Lower lobe of right lung (tissue), 2 donors: ENCODE results near the gene EVA1A. TPM values are rescaled to one million over a fixed set of nuclear protein-coding genes. Genes with fewer than 3 reads are reported as not detected.
A peak's percentile ranks its signal among the peaks of the same experiment; 100 is the strongest.
"Not testable (repeated sequence)": the region's sequence is repeated elsewhere in the genome, so short reads cannot be mapped to it uniquely, and the experiment has no call there.

ENCODE experiments used
- ATAC-seq, 2 donors: fragments of 200-7000 bp; cut with Tn5 transposase; one replicate each; pipeline ENCODE4 v1.9.1; 2020 to 2022; ENCODE audit warnings: mild to moderate bottlenecking in 2 of 2, moderate library complexity in 2 of 2
- DNase-seq: peaks from one replicate; pipeline ENCODE4 v3.0.0-alpha.2; 2020
- H3K27ac ChIP-seq: fragments of 200-600 bp; one replicate; pipeline ENCODE4 v1.8.0; 2022
- H3K27me3 ChIP-seq: fragments of 200-600 bp; one replicate; pipeline ENCODE4 v1.8.0; 2022; ENCODE audit warnings: low read depth
- H3K36me3 ChIP-seq: fragments of 200-600 bp; one replicate; pipeline ENCODE4 v1.8.0; 2022; ENCODE audit warnings: mild to moderate bottlenecking
- H3K4me1 ChIP-seq: fragments of 200-600 bp; one replicate; pipeline ENCODE4 v1.8.0; 2022
- H3K4me3 ChIP-seq: fragments of 200-600 bp; one replicate; pipeline ENCODE4 v1.8.0; 2022; ENCODE audit warnings: mild to moderate bottlenecking
- H3K9me3 ChIP-seq: fragments of 200-600 bp; one replicate; pipeline ENCODE4 v1.8.0; 2022
- intact Hi-C: fragments of 100-400 bp; cut with DNase I; formaldehyde crosslinking; loops from one replicate; pipeline ENCODE4 v1.11.0; 2022
- total RNA-seq: library from RNA; stranded (reverse); fragmentation: NEBNext Ultra II Directional; extraction: Animal tissue kit (Norgen Biotek cat#: 25700); gene quantifications from one replicate; pipeline ENCODE4 v1.2.1, GENCODE V29; 2021
- TF ChIP-seq, protein P1 (sequence below): fragments of 200-600 bp; IDR thresholded peaks from one replicate; pipeline ENCODE4 v1.8.0; 2022; ENCODE audit warnings: antibody characterized with exemption, mild to moderate bottlenecking
- donor health status: DM: no; HTN: yes; CAD: no; lungs with severe emphysema.

EVA1A gene
- total RNA-seq, 1 donor from 2014 or later: 31.7 TPM

DNA sequence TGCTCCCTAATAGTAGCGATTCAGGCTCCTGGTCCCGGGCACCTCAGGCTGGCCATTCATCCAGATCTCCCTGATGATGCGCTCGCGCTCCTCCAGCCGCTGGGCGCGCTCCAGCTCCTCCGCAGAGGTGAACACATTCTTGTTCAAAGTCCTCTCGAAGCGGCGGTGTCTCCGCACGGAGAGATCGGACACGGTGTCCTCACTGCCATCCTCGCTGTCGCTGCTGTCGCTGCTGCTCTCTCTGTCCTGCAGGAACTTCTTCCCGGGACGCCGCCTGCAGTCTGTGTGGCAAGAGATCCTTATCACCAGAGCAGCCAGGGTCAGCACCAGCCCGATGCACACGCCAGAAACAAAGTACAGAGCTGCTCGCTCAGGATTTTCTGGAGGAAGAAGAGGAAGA is 67.5 kb downstream of the EVA1A start:
- TF ChIP-seq, protein P1, sequence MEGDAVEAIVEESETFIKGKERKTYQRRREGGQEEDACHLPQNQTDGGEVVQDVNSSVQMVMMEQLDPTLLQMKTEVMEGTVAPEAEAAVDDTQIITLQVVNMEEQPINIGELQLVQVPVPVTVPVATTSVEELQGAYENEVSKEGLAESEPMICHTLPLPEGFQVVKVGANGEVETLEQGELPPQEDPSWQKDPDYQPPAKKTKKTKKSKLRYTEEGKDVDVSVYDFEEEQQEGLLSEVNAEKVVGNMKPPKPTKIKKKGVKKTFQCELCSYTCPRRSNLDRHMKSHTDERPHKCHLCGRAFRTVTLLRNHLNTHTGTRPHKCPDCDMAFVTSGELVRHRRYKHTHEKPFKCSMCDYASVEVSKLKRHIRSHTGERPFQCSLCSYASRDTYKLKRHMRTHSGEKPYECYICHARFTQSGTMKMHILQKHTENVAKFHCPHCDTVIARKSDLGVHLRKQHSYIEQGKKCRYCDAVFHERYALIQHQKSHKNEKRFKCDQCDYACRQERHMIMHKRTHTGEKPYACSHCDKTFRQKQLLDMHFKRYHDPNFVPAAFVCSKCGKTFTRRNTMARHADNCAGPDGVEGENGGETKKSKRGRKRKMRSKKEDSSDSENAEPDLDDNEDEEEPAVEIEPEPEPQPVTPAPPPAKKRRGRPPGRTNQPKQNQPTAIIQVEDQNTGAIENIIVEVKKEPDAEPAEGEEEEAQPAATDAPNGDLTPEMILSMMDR: no peak
- Histone ChIP-seq H3K4me3 (no peak overlapping the region), H3K4me1 (no peaks in the 10 kb centered on the region), H3K9me3 (no peaks in the 10 kb centered on the region), H3K27ac (no peak overlapping the region), H3K36me3 (no peaks in the 10 kb centered on the region), H3K27me3 (no peaks in the 10 kb centered on the region)
- DNase-seq (peak; percentile 43), ATAC-seq (no peak)
- intact Hi-C loops: no loop called here

DNA sequence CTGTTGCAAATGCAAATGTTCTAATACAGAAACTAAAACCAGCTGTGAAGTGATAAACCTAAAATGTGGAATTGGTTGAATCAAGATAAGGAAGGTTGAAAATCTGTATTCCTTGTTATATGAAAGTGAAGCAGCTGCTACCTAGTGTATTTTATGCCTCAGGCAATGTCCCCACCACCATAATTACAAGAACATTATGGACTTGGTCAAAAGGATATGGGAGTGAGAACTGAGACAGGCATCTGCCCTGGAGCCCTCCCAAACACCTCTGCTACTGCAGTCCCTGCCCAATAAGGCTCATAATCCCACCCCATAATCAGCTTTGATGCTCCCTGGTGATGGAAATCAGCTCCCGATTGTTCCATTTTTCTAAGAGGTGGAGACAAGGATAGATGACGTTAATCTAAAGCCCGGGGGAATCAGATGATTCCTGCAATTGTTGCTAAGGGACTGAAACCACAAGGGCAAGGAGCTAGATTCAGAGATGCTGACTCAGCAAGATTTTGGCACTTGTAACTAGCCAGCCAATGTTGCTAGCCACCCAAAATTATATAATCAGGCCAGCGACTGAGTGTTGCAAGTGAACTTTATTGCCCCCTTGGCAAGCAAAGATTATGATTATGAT is 69.5 kb downstream of the EVA1A start:
- TF ChIP-seq, protein P1: no peak
- Histone ChIP-seq H3K4me3 (no peak overlapping the region), H3K27me3 (no peaks in the 10 kb centered on the region), H3K36me3 (no peaks in the 10 kb centered on the region), H3K27ac (no peak overlapping the region), H3K9me3 (no peaks in the 10 kb centered on the region), H3K4me1 (no peaks in the 10 kb centered on the region)
- DNase-seq: no peak
- ATAC-seq: no peak
- intact Hi-C loops: no loop called here

DNA sequence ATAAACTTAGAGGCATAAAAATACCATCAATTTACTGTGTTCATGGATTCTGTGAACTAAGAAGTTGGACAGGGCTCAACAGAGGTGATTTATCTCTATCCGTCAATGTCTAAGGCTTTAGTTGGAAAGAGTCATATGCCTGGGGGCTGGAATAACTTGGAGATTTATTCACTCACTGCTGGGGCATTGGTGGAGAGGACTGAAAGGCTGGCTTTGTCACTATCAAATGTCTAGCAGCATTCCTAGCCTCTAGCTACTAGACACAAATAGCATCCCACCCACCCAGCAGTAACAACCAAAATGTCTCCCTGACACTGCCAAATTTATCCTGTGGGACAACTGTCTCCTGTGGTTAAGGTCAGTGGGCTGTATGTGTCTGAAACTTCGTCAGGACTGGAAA is 71.0 kb downstream of the EVA1A start:
- H3K36me3 ChIP-seq: no peaks in the 10 kb centered on the region
- H3K4me3 ChIP-seq: no peak overlapping the region
- TF ChIP-seq, protein P1: no peak
- no peaks in the 10 kb centered on the region for H3K4me1 ChIP-seq
- ATAC-seq (no peak), DNase-seq (no peak)
- intact Hi-C loops: no loop called here
- no peaks in the 10 kb centered on the region for H3K9me3 ChIP-seq
- no peak overlapping the region for H3K27ac ChIP-seq
- no peaks in the 10 kb centered on the region for H3K27me3 ChIP-seq

DNA sequence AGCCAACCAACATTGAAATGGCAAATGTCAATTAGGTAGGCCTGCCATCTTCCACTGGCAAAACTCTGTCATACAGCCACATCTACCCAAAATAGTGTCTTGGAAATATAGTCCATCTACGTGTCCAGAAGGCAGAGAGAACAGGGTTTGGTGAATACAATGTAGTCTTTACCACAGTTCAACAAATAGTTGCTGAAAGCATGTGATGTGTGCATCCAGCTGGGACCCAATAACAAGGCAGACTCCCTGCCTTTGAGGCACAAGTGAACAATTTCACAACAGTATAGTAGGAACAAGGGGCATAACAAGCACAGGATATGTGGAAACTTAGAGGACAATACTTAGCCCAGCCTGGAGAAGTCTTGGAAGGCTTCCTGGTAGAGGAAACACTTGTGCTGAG is 72.6 kb downstream of the EVA1A start:
- TF ChIP-seq, protein P1: no peak
- H3K4me1 ChIP-seq: no peaks in the 10 kb centered on the region
- DNase-seq (no peak), ATAC-seq (no peak)
- H3K27ac ChIP-seq: no peak overlapping the region
- no peaks in the 10 kb centered on the region for H3K9me3 ChIP-seq
- no peaks in the 10 kb centered on the region for H3K27me3 ChIP-seq
- H3K36me3 ChIP-seq: no peaks in the 10 kb centered on the region
- H3K4me3 ChIP-seq: no peak overlapping the region
- intact Hi-C loops: no loop called here

DNA sequence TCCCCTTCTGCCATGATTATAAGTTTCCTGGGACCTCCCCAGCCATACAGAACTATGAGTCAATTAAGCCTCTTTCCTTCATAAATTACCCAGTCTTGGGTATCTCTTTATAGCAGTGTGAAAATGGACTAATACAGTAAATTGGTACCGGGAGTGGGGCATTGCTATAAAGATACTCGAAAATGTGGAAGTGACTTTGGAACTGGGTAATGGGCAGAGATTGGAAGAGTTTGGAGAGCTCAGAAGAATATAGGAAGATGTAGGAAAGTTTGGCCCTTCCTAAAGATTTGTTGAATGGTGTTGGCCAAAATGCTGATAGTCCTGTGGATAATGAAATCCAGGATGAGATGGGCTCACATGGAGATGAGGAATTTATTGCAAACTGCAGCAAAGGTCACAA is 74.0 kb downstream of the EVA1A start:
- H3K36me3 ChIP-seq, H3K9me3 ChIP-seq, H3K27ac ChIP-seq, intact Hi-C loops, DNase-seq, H3K27me3 ChIP-seq, H3K4me3 ChIP-seq, H3K4me1 ChIP-seq, ATAC-seq: not testable (repeated sequence)

DNA sequence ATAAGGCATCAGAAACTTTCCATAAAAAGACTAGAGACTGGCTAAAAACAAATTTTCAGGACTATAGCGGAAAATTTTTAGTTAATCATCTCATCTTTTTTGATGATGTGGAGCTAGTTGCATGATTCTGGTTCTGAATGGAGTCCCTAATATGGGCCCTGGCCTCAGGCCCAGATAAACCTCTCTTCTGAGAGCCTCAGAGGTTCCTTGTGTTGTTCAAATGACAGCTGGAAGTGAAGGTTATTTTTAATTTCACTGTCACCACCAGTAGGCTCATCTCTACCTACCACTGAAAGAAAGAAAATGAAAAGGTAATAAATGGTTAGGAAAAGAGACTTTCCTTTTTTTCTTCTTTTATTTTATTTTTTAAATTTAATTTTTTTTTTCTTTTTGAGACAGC is 75.9 kb downstream of the EVA1A start:
- intact Hi-C loops: no loop called here
- Histone ChIP-seq H3K9me3 (no peaks in the 10 kb centered on the region), H3K36me3 (no peaks in the 10 kb centered on the region), H3K4me1 (no peaks in the 10 kb centered on the region), H3K4me3 (no peak overlapping the region), H3K27ac (no peak overlapping the region), H3K27me3 (no peaks in the 10 kb centered on the region)
- TF ChIP-seq, protein P1: no peak
- no peak for ATAC-seq
- no peak for DNase-seq
